ENCODE data around the gene RHO. TPM values are rescaled to one million over a fixed set of nuclear protein-coding genes. Genes with fewer than 3 reads are reported as not detected.

RHO gene
- total RNA-seq, 3 donors from 2014 or later, result not detected

GRCh38 chr3:129560269-129560787 is 31.9 kb downstream of the RHO start:
- ATAC-seq, result peak; percentile 13
- no peak for TF ChIP-seq CTCF (IDR thresholded peaks at IDR 0.05)
- no peak overlapping the region for H3K4me3 ChIP-seq
- peaks cover 6% of the 10 kb centered on the region for H3K4me1 ChIP-seq (ENCODE audit: low read depth)
- no peaks in the 10 kb centered on the region for H3K36me3 ChIP-seq (ENCODE audit: low read depth)
- H3K9me3 ChIP-seq, result no peaks in the 10 kb centered on the region
- intact Hi-C loops (cut with DNase I, micrococcal nuclease), result no loop called here
- DNase-seq, result peak; percentile 40 to 62 (median 50)

- no peak for TF ChIP-seq CTCF (IDR thresholded peaks at IDR 0.05)
- Histone ChIP-seq H3K4me1 (ENCODE audit: low read depth) (peaks cover 6% of the 10 kb centered on the region), H3K36me3 (ENCODE audit: low read depth) (no peaks in the 10 kb centered on the region), H3K4me3 (no peak overlapping the region), H3K9me3 (no peaks in the 10 kb centered on the region)
- ATAC-seq (peak; percentile 55), DNase-seq (peak; percentile 59 to 82 (median 71))
- intact Hi-C loops (cut with DNase I, micrococcal nuclease), result no loop called here
Measured at GRCh38 chr3:129560911-129561594, 32.6 kb downstream of the RHO start.

GRCh38 chr3:129561619-129562248 is 33.3 kb downstream of the RHO start:
- peak in 1 of 3 donors; percentile 19 for DNase-seq
- intact Hi-C loops (cut with DNase I, micrococcal nuclease), result no loop called here
- H3K4me1 ChIP-seq (ENCODE audit: low read depth), result peaks cover 6% of the 10 kb centered on the region
- no peaks in the 10 kb centered on the region for H3K9me3 ChIP-seq
- no peak for TF ChIP-seq CTCF (IDR thresholded peaks at IDR 0.05)
- no peaks in the 10 kb centered on the region for H3K36me3 ChIP-seq (ENCODE audit: low read depth)
- H3K4me3 ChIP-seq, result no peak overlapping the region
- no peak for ATAC-seq

GRCh38 chr3:129562803-129563202 is 34.4 kb downstream of the RHO start:
- intact Hi-C loops (cut with DNase I, micrococcal nuclease), result no loop called here
- no peaks in the 10 kb centered on the region for H3K36me3 ChIP-seq (ENCODE audit: low read depth)

GRCh38 chr3:129563332-129563731 is 34.9 kb downstream of the RHO start:
- TF ChIP-seq CTCF (IDR thresholded peaks at IDR 0.05), result no peak
- H3K4me1 ChIP-seq (ENCODE audit: low read depth), result peaks cover 9% of the 10 kb centered on the region
- DNase-seq (no peak), ATAC-seq (no peak)
- H3K36me3 ChIP-seq (ENCODE audit: low read depth), result no peaks in the 10 kb centered on the region
- H3K9me3 ChIP-seq, result no peaks in the 10 kb centered on the region
- intact Hi-C loops (cut with DNase I, micrococcal nuclease), result no loop called here
- H3K4me3 ChIP-seq, result no peak overlapping the region

More at GRCh38 chr3:129562803-129563202, 34.4 kb downstream of the RHO start:
- ATAC-seq, result no peak
- DNase-seq, result peak in 1 of 3 donors; percentile 33
- no peaks in the 10 kb centered on the region for H3K9me3 ChIP-seq
- H3K4me1 ChIP-seq (ENCODE audit: low read depth), result peaks cover 9% of the 10 kb centered on the region
- TF ChIP-seq CTCF (IDR thresholded peaks at IDR 0.05), result no peak
- no peak overlapping the region for H3K4me3 ChIP-seq

All from mucosa of descending colon (tissue), 3 donors.